Measurements from ENCODE around the gene TBC1D22A.

Gene TBC1D22A

DNA sequence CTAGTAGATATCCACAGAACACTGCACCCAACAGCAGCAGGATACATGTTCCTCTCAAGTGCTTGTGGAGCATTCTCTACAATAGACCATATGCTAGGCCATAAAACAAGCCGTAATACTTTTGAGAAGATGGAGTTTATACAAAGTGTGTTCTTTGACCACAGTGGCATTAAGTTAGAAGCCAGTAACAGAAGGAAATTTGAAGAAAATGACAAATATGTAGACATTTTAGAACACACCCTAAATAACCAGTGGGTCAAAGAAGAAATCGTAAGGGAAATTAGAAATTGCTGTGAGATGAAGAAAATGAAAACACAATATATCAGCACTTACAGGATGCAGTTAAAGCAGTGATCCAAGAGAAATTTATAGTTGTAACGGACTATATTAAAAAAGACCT, 163.4 kb downstream of the TBC1D22A start:
- no peak for DNase-seq
- peaks cover 7% of the 10 kb centered on the region for H3K36me3 ChIP-seq (ENCODE audit: control insufficient read depth, insufficient read depth, low read length)
- H3K4me3 ChIP-seq (ENCODE audit: insufficient read depth, low read depth, low read length, poor library complexity, severe bottlenecking): no peak overlapping the region
- no peaks in the 10 kb centered on the region for H3K27me3 ChIP-seq (replicated peaks; ENCODE audit: control insufficient read depth, insufficient read depth, low read length, poor library complexity, severe bottlenecking)
- H3K27ac ChIP-seq (ENCODE audit: insufficient read depth, low read length, poor library complexity, severe bottlenecking): no peak overlapping the region
- H3K4me1 ChIP-seq (ENCODE audit: control insufficient read depth, insufficient read depth, low read length, poor library complexity, severe bottlenecking): no peaks in the 10 kb centered on the region
- no peaks in the 10 kb centered on the region for H3K9me3 ChIP-seq (ENCODE audit: control insufficient read depth, low read length)

GRCh38 chr22:46929046-46929709, 166.7 kb downstream of the TBC1D22A start:
- Histone ChIP-seq H3K36me3 (ENCODE audit: control insufficient read depth, insufficient read depth, low read length) (peaks cover 2% of the 10 kb centered on the region), H3K27ac (ENCODE audit: insufficient read depth, low read length, poor library complexity, severe bottlenecking) (no peak overlapping the region), H3K4me1 (ENCODE audit: control insufficient read depth, insufficient read depth, low read length, poor library complexity, severe bottlenecking) (no peaks in the 10 kb centered on the region), H3K9me3 (ENCODE audit: control insufficient read depth, low read length) (no peaks in the 10 kb centered on the region), H3K27me3 (replicated peaks; ENCODE audit: control insufficient read depth, insufficient read depth, low read length, poor library complexity, severe bottlenecking) (no peaks in the 10 kb centered on the region), H3K4me3 (ENCODE audit: insufficient read depth, low read depth, low read length, poor library complexity, severe bottlenecking) (no peak overlapping the region)
- no peak for DNase-seq

DNA sequence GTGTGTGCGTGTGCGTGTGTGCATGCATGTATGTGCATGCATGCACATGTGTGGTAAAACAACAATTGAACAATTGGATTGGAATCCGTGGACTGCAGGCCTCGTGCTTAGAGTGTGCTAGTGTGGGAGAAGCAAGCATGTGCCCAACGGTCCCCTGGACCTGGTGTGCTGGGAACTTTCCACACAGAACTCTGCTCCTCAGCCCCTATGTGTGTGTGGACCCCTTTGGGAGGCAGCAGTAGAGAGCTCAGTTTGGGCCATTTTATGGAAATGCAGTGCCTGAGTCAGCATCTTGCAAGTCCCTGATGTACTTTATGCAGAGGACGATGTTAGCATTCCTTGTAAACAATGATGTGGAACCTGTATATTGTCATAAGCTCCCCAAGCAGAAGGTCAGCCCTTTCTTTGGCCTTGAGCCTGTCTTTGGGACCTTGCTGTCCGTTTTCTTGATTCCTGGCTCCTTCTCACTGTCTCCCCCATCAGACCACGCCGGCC, 167.3 kb downstream of the TBC1D22A start:
- DNase-seq: no peak
- peaks cover 2% of the 10 kb centered on the region for H3K36me3 ChIP-seq (ENCODE audit: control insufficient read depth, insufficient read depth, low read length)
- no peaks in the 10 kb centered on the region for H3K9me3 ChIP-seq (ENCODE audit: control insufficient read depth, low read length)
- no peaks in the 10 kb centered on the region for H3K4me1 ChIP-seq (ENCODE audit: control insufficient read depth, insufficient read depth, low read length, poor library complexity, severe bottlenecking)
- H3K27me3 ChIP-seq (replicated peaks; ENCODE audit: control insufficient read depth, insufficient read depth, low read length, poor library complexity, severe bottlenecking): no peaks in the 10 kb centered on the region
- H3K27ac ChIP-seq (ENCODE audit: insufficient read depth, low read length, poor library complexity, severe bottlenecking): no peak overlapping the region
- H3K4me3 ChIP-seq (ENCODE audit: insufficient read depth, low read depth, low read length, poor library complexity, severe bottlenecking): no peak overlapping the region

- Histone ChIP-seq H3K36me3 (ENCODE audit: control insufficient read depth, insufficient read depth, low read length) (peaks cover 2% of the 10 kb centered on the region), H3K4me1 (ENCODE audit: control insufficient read depth, insufficient read depth, low read length, poor library complexity, severe bottlenecking) (no peaks in the 10 kb centered on the region), H3K27ac (ENCODE audit: insufficient read depth, low read length, poor library complexity, severe bottlenecking) (no peak overlapping the region), H3K4me3 (ENCODE audit: insufficient read depth, low read depth, low read length, poor library complexity, severe bottlenecking) (no peak overlapping the region), H3K9me3 (ENCODE audit: control insufficient read depth, low read length) (no peaks in the 10 kb centered on the region), H3K27me3 (replicated peaks; ENCODE audit: control insufficient read depth, insufficient read depth, low read length, poor library complexity, severe bottlenecking) (no peaks in the 10 kb centered on the region)
- DNase-seq: no peak
Observed at GRCh38 chr22:46931414-46931813, 169.0 kb downstream of the TBC1D22A start.

- Histone ChIP-seq H3K4me3 (ENCODE audit: insufficient read depth, low read depth, low read length, poor library complexity, severe bottlenecking) (no peak overlapping the region), H3K27ac (ENCODE audit: insufficient read depth, low read length, poor library complexity, severe bottlenecking) (no peak overlapping the region), H3K4me1 (ENCODE audit: control insufficient read depth, insufficient read depth, low read length, poor library complexity, severe bottlenecking) (no peaks in the 10 kb centered on the region), H3K27me3 (replicated peaks; ENCODE audit: control insufficient read depth, insufficient read depth, low read length, poor library complexity, severe bottlenecking) (no peaks in the 10 kb centered on the region), H3K36me3 (ENCODE audit: control insufficient read depth, insufficient read depth, low read length) (peaks cover 2% of the 10 kb centered on the region), H3K9me3 (ENCODE audit: control insufficient read depth, low read length) (no peaks in the 10 kb centered on the region)
- DNase-seq: no peak
Observed at GRCh38 chr22:46931881-46932280, 169.4 kb downstream of the TBC1D22A start.

- Histone ChIP-seq H3K27me3 (replicated peaks; ENCODE audit: control insufficient read depth, insufficient read depth, low read length, poor library complexity, severe bottlenecking) (no peaks in the 10 kb centered on the region), H3K4me1 (ENCODE audit: control insufficient read depth, insufficient read depth, low read length, poor library complexity, severe bottlenecking) (no peaks in the 10 kb centered on the region), H3K36me3 (ENCODE audit: control insufficient read depth, insufficient read depth, low read length) (peaks cover 2% of the 10 kb centered on the region), H3K4me3 (ENCODE audit: insufficient read depth, low read depth, low read length, poor library complexity, severe bottlenecking) (no peak overlapping the region), H3K27ac (ENCODE audit: insufficient read depth, low read length, poor library complexity, severe bottlenecking) (no peak overlapping the region), H3K9me3 (ENCODE audit: control insufficient read depth, low read length) (no peaks in the 10 kb centered on the region)
- DNase-seq: no peak
Observed at GRCh38 chr22:46933040-46933930, 170.8 kb downstream of the TBC1D22A start.

GRCh38 chr22:46934172-46934745, 171.8 kb downstream of the TBC1D22A start:
- H3K4me1 ChIP-seq (ENCODE audit: control insufficient read depth, insufficient read depth, low read length, poor library complexity, severe bottlenecking): no peaks in the 10 kb centered on the region
- H3K27me3 ChIP-seq (replicated peaks; ENCODE audit: control insufficient read depth, insufficient read depth, low read length, poor library complexity, severe bottlenecking): no peaks in the 10 kb centered on the region
- peaks cover 2% of the 10 kb centered on the region for H3K36me3 ChIP-seq (ENCODE audit: control insufficient read depth, insufficient read depth, low read length)
- no peaks in the 10 kb centered on the region for H3K9me3 ChIP-seq (ENCODE audit: control insufficient read depth, low read length)
- no peak overlapping the region for H3K4me3 ChIP-seq (ENCODE audit: insufficient read depth, low read depth, low read length, poor library complexity, severe bottlenecking)
- DNase-seq: no peak
- no peak overlapping the region for H3K27ac ChIP-seq (ENCODE audit: insufficient read depth, low read length, poor library complexity, severe bottlenecking)

DNA sequence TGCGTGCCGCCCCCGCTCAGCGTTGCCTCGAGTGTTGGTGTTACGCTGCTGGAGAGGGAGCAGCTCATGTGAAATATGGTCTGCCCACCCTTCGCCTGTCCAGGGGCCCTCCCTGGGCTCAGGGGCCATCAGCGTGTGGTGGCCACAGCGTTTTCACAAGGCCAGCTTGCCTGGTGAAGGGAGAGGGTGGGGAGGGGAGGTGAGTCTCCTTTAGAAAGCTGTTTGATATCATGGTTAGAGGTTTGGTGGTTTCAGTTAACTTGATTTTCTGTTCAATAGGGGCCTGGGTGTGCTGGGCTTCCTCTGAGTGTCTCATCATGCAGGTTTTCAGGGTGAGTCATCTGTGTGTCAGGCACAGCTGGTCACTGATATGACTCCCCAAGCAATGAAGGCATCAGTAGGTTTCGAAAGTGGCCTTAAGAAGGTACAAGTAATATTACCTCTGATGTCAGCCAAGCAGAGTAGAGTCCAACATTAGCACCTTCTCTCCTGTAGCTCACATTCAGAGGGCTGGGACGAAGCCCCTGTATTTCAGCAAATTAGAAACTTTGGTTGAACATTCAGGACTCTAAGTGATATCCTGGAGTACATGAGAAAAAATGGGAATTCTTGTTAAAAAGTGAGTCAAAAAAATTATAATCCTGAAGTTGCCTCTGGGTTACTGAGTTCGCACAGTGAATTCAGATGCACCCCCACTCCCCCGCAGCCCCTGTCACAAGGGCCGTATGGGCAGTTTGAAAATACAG, 172.5 kb downstream of the TBC1D22A start:
- DNase-seq: no peak
- no peak overlapping the region for H3K4me3 ChIP-seq (ENCODE audit: insufficient read depth, low read depth, low read length, poor library complexity, severe bottlenecking)

DNA sequence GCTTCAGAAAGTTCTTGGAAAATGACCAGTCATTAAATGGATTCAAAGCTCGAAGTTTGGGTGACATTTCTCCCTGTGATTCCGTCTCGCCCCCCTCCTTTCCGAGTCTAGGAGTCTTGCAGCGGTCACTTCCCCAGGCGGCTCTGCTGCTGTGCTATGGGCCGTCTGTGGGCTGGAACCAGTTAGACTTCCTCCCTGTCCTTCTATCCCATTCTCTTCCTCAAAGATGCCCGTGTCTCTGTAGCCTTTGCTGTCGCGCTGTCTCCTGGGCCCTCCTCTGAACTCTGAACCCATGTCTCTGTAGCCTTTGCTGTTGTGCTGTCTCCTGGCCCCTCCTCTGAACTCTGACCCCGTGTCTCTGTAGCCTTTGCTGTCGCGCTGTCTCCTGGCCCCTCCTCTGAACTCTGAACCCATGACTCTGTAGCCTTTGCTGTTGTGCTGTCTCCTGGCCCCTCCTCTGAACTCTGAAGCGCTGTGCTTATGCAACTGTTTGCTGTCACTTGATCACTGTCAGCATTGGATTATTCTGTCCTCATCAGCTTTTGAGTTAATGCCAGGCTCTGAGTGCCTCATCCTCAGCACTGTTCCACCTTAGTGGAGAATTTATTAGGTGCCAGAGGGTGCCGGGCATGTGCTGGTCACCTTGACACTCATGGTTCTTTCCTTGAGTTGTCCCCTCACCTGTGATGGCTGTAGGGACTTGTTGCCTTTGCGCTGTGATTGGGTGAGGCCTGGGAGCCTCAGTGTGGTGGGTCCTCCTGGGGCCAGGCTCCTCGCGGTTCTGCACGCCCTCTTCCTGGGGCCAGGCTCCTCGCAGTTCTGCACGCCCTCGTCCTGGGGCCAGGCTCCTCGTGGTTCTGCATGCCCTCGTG, 173.3 kb downstream of the TBC1D22A start:
- Histone ChIP-seq H3K4me1 (ENCODE audit: control insufficient read depth, insufficient read depth, low read length, poor library complexity, severe bottlenecking) (no peaks in the 10 kb centered on the region), H3K9me3 (ENCODE audit: control insufficient read depth, low read length) (no peaks in the 10 kb centered on the region), H3K36me3 (ENCODE audit: control insufficient read depth, insufficient read depth, low read length) (peaks cover 2% of the 10 kb centered on the region), H3K27ac (ENCODE audit: insufficient read depth, low read length, poor library complexity, severe bottlenecking) (no peak overlapping the region), H3K27me3 (replicated peaks; ENCODE audit: control insufficient read depth, insufficient read depth, low read length, poor library complexity, severe bottlenecking) (no peaks in the 10 kb centered on the region), H3K4me3 (ENCODE audit: insufficient read depth, low read depth, low read length, poor library complexity, severe bottlenecking) (no peak overlapping the region)
- no peak for DNase-seq

More for the DNA sequence above, 172.5 kb downstream of the TBC1D22A start:
- H3K4me1 ChIP-seq (ENCODE audit: control insufficient read depth, insufficient read depth, low read length, poor library complexity, severe bottlenecking): no peaks in the 10 kb centered on the region
- no peaks in the 10 kb centered on the region for H3K27me3 ChIP-seq (replicated peaks; ENCODE audit: control insufficient read depth, insufficient read depth, low read length, poor library complexity, severe bottlenecking)
- H3K27ac ChIP-seq (ENCODE audit: insufficient read depth, low read length, poor library complexity, severe bottlenecking): no peak overlapping the region
- no peaks in the 10 kb centered on the region for H3K9me3 ChIP-seq (ENCODE audit: control insufficient read depth, low read length)
- peaks cover 2% of the 10 kb centered on the region for H3K36me3 ChIP-seq (ENCODE audit: control insufficient read depth, insufficient read depth, low read length)

All from effector memory CD4-positive, alpha-beta T cell (primary cell).